ENCODE results near the gene CBX2.
"Not testable (repeated sequence)": the region's sequence is repeated elsewhere in the genome, so short reads cannot be mapped to it uniquely, and the experiment has no call there.

The CBX2 gene

GRCh38 chr17:79743614-79744013 lies 34.3 kb upstream of the CBX2 start:
- no peak for DNase-seq

DNA sequence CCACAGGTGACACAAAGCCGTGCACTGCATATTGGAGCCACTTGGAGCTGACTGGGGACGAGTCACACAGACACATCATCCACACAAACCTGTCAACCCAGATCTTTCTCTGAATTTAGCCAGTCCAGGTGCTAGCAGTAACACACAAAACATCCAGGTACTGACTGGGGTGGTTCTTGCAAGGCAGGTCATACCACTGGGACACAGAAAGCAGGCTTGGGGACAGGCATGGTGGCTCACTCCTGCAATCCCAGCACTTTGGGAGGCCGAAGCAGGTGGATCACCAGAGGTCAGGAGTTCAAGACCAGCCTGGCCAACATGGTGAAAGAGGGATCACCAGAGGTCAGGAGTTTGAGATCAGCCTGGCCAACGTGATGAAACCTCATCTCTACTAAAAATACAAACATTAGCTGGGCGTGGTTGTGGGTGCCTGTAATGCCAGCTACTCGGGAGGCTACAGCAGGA lies 32.3 kb upstream of the CBX2 start:
- no peak for DNase-seq

DNA sequence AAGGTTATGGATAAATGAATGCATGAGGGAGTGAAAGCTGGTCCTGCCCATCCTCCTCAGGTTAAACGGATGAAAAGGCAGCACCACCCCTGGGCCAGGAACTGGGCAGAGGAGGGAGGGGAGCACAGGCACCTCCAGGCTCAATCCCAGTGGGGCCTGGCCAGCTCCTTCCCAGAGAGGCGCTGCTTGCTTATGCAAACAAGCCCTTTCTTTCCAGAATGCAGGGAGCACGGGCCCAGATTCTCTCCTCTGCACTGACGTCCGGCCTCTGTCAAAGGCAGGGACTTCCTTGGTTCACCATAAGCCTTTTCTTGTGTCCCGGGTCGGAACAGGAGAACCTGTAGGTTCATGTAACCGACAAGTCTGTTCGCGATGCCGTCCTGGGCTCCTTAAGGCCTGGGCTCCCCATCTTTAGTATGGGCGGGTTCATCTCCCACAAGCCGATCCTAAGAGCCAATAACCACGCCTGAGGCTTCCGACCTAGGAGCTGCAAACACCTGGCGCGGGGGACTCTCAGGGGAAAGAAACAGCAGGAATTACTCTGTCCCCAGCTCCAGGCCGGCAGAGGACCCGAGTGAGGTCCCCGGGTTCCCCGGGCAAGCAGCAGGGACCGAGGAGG lies 30.9 kb upstream of the CBX2 start:
- DNase-seq, result no peak

- no peak for DNase-seq
Measured at GRCh38 chr17:79747508-79748294, 30.2 kb upstream of the CBX2 start.

DNA sequence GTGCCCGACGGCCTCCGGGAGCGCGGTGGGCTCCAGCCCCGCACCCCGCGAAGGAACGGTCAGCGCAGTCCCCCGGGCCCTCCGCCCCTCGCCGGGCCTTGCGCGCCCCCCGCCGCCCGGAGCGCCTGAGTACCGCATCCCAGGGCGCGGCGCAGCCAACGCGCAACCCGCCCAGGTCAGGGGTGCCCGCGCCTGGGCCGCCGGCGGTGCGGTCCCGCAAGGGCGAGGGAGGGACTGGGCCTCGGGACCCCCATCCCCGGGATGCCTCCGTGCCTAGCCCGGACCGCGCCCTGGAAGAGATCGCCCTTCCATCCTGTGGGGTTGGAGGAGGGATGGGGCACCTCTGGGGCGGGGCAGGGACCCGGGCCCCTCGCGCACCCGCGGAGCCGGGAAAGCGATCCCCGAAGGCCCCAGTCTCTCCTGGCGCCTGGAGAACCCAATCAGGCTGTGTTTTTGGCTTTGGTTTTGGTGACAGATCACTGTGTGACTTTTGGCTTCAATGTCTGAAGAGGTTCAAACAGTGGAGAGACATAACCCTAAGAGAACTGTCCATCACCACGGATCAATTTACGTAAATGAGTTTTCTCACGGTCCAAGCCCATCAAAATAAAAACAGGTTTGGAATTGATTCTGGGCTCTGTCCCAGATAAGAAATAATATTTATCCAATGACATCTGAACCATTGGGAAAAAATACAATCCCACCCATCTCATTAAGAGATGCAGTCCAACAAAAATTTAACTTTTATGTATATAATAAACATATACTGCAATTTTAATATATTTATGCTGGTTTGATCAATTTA lies 29.5 kb upstream of the CBX2 start:
- no peak for DNase-seq

DNA sequence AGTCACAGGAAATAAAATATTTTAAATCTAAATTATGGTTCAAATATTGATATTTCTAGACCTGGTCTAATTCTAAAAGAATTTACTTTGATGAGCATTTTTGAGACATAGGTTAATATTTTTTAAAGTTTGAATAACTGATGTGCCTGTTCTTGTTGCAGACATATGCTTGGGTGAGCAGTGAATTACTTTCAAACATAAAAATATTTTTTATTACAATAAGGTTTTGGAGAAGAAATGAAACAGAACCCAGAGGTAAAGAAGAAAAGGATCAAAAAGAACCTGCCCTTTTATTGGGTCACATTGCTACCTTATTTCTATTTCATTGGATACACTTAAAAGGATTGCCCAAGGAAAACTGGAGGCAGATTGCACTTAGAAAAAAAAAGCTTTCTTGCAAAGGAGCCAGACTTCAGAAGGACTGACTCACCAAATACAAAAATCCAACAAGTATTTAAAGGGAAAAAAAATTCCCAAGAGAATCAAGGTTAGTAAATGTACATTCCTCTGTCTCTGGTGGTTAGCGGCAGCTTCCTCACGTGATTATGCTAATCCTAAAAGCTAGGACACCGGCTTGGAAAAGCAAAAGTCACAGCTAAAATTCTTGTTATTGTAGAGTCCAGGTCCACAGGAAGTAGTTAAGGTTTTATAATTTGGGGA lies 28.7 kb upstream of the CBX2 start:
- no peak for DNase-seq

GRCh38 chr17:79749958-79750357 lies 28.0 kb upstream of the CBX2 start:
- no peak for DNase-seq

DNA sequence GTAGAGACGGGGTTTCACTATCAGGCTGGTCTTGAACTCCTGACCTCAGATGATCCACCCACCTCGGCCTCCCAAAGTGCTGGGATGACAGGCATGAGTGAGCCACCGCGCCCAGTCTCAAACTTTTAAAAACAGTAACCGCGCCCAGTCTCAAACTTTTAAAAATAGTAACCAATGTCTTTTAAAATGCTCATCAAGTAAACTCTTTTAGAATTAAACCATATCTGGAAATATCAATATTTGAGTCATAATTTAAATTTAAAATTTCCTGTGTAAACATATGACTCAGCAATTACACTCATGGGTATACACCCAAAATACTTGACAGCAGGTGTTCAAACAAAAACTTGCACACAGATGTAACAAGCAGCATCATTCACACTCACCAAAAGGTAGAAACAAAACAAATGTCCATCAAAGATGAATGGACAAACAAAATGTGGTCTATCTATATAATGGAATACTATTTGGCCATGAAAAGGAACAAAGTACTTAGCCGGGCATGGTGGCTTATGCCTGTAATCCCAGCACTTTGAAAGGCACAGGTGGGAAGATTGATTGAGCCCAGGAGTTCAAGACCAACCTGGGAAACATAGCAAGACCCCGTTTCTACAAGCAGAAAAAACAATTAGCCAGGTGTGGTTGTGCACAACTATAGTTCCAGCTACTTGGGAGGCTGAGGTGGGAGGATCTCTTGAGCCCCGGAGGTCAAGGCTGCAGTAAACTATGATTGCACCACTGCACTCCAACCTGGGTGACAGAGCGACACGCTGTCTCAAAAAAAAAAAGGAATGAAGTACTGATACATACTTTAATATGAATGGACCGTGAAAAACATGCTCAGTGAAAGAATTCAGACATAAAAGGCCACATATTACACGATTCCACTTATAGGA lies 27.1 kb upstream of the CBX2 start:
- DNase-seq, result no peak

DNA sequence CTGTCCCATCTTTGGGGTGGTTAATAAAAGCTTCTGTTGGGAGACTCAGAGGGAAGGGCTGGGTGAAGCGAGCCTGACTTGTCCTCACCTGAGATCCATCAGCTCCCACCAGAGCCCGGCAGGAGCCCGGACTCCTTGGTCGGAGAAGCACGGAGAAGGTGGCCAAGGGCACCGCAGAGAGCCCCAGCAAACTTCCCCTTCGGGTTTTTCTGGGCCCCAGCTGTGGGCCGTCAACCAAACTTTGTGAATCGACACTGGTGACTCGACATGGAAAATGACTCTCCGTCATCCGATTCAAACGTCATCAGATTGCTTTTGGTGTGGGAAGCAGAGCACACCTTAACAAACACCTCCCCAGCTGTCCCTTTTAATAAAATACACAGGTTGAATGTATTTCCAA lies 25.8 kb upstream of the CBX2 start:
- no peak for DNase-seq

GRCh38 chr17:79754370-79754769 lies 23.6 kb upstream of the CBX2 start:
- no peak for DNase-seq

- DNase-seq, result not testable (repeated sequence)
Measured at GRCh38 chr17:79754903-79755302, 23.0 kb upstream of the CBX2 start.

- no peak for DNase-seq
Measured at GRCh38 chr17:79755591-79755990, 22.4 kb upstream of the CBX2 start.

GRCh38 chr17:79757140-79757745 lies 20.7 kb upstream of the CBX2 start:
- no peak for DNase-seq

DNA sequence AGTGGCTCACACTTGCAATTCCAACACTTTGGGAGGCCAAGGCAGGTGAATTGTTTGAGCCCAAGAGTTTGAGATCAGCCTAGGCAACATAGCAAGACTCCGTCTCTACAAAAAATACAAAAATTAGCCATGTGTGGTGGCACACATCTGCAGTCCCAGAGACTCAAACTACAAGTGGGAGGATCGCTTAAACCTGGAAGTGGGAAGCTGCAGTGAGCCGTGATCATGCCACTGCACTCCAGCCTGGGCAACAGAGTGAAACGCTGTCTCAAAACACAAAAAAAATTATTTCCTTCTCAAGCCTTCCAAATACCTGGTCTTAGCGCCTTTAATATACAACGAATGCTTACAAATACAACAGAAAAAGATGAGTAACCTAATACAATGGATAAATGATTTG lies 19.7 kb upstream of the CBX2 start:
- DNase-seq, result no peak

DNA sequence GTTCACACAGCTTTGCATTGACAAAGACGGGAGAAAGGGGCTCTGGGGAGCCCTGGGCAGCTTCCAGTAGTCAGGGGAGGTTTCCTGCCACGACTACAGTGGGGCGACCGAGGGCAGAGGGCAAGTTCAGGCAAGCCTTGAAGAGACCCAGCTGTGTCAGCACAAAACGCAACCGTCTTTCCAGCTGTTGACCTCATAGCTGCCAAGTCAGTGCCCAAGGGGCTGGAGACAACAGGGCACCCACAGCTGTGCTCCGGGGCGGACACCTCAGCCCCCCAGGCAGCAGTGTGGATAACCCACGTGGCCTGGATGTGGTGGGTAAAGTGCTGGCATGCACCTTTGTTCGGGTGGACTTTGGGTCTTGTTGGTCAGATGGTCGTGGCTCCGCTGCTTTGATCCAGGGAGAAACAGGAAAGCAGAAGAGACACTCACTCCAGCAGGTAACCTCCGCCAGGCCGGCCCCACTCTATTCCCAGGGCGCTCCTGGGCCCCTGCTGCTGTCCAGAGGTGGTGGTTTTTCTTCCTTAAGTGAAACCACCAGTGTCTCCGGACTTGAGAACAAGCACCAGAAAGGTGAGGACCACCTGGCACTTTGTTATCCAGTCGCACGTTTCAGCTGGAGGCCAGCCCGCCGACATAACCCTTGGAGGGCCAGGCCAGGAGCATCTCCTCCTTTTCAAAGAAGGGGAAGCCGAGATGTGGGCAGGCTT lies 17.6 kb upstream of the CBX2 start:
- DNase-seq, result no peak

DNA sequence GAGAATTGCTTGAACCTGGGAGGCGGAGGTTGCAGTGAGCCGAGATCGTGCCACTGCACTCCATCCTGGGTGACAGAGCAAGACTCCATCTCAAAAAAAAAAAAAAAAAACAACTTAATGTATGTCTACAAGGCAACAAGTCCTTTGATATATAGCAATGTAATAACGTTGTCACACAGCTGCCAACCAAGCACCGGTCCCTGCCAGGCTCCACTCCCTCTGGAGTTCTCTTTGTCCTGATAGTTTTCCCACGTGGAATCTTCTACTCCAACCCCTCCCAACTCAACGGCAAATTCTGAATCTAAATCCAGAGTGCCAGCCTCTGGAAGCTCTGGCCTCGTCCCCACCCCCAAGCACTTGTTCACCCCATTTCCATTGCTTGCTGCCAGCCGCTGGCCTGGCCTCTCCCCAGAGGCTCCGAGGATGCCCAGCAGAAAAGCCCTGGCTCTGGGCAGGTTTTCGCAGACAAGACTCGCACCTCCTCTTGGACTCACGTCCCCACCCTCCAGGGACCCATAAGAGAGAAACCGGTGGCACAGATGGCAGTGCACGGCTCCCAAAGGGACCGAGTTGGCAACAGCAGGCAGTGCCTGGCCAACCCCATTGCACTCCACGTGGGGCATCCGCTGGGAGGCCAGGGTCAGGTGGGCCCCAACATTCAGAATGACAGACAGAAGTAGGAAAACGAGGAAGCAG lies 15.9 kb upstream of the CBX2 start:
- DNase-seq, result no peak

DNA sequence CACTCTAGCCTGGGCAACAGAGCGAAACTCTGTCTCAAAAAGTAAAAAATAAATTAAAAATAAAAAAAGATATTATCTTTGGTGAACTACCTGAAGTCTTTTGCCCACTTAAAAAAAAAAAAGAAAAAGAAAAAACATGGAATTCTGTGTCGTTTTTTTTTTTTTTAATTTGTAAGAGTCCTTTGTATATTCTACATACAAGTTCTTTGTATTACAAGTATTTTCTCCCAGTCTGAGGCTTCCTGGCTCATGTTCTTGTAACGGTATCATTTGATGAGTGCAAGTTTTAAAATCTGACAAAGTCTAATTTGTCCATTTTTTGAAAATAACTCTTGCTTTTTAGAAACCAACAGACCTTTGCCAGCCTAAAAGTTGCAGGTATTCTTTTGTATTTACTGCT lies 12.2 kb upstream of the CBX2 start:
- DNase-seq, result no peak

DNA sequence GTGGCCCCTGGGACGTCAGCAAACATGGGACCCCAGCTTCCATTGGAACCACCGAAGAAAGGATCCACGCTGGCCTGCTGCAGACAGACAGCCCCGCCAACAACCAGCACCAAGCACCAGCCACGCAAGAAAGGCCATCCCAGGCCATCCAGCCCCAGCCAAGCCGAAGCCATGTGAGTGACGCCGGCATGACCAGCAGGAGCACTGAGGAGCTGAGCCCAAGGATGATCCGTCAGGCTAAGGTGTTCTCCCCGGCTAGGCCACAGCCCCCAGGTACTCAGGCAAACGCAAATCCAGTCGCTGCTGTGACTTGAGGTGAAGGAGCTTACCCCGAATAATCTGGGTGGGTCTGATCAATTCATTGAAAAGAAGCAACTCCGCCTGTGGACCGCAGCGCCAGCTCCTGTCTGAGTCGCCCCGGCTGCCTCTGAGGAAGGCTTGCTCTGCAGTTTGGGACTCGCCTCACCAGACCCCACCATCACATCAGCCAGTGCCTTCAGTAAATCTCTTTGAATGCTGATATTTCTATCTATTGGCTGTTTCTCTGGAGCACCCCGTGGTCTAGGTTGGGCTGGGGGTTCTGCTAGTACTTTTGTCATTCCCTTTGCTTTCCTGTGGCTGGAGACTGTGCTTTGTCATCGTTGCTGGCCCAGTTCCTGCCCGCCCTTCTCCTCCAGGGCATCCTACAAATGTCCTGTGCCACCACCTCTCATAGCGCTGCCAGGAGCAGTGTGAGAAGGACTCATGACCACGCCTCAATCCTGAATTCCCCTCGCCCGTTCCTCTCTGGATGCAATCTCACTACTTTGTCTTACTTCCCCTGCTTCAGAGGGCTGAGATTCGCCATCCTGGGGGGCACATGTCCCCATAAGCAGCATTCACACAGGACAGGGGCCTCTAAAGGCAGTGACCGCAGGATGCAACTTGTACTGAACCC lies 8.1 kb upstream of the CBX2 start:
- no peak for DNase-seq

- DNase-seq, result no peak
Measured at GRCh38 chr17:79771276-79771675, 6.7 kb upstream of the CBX2 start.
